ENCODE results near the gene GNA14. TPM values are rescaled to one million over a fixed set of nuclear protein-coding genes. Genes with fewer than 3 reads are reported as not detected.

The GNA14 gene
- polyA plus RNA-seq, 3 donors = 0.04 TPM; not detected in 2

DNA sequence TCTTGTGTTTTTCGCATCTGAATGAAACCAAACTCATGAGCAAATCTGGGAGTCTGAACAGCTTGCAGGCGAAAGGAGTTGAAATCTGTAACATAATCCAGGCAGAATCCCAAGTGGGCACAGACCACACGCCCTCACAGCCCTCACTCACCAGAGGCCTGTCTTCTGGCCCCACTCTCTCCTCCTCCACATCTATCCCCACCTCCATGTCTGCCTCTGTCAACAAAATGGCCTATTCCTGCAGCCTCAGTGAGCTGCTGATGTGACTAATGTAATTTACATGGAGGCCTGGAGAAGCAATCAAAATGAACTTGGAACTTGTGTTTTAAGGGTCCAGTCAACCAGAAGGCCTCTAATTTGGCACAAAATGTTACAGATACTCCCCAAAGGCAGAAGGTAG lies 136.6 kb downstream of the GNA14 start:
- Histone ChIP-seq H2AFZ (ENCODE audit: insufficient read depth, low read depth, low read length, poor library complexity, severe bottlenecking) (no peak overlapping the region), H3K4me1 (ENCODE audit: control insufficient read depth in 1 of 2, insufficient read depth in 2 of 2, low read length in 2 of 2) (no peaks in the 10 kb centered on the region), H3K9ac (ENCODE audit: insufficient read depth, low read length, poor library complexity, severe bottlenecking) (no peak overlapping the region), H3K36me3 (replicated peaks in 1 of 2; ENCODE audit: control insufficient read depth in 1 of 2, insufficient read depth in 2 of 2, low read length in 2 of 2) (no peaks in the 10 kb centered on the region), H3K79me2 (ENCODE audit: insufficient read depth, low read length) (no peaks in the 10 kb centered on the region), H3K9me3 (replicated peaks in 1 of 2; ENCODE audit: control insufficient read depth in 1 of 2, insufficient read depth in 1 of 2, low read length in 2 of 2) (no peaks in the 10 kb centered on the region), H3K4me2 (replicated peaks; ENCODE audit: extremely low read depth, low read length, poor library complexity, severe bottlenecking) (no peak overlapping the region), H3K27ac (ENCODE audit: low read depth in 1 of 2, low read length in 2 of 2) (no peak overlapping the region), H3K4me3 (replicated peaks in 1 of 3; ENCODE audit: low read depth in 2 of 3, low read length in 3 of 3) (no peak overlapping the region), H4K20me1 (ENCODE audit: insufficient read depth, low read length) (no peaks in the 10 kb centered on the region), H3K27me3 (ENCODE audit: control insufficient read depth in 2 of 2, insufficient read depth in 2 of 2, low read length in 2 of 2) (no peaks in the 10 kb centered on the region)
- intact Hi-C loops (cut with micrococcal nuclease) = no loop called here
- peaks cover 2 to 6% (median 3%) of the 10 kb centered on the region in 3 donors for H3K27me3 Mint-ChIP-seq (ENCODE audit: low read depth in 3 of 3)
- no peak overlapping the region for H3K4me3 Mint-ChIP-seq
- WGBS (ENCODE audit: insufficient coverage) = 100% methylated on average over 2 of the region's 3 CpGs
- no peaks in the 10 kb centered on the region for H3K36me3 Mint-ChIP-seq
- H3K4me1 Mint-ChIP-seq = peaks cover 12% of the 10 kb centered on the region
- H3K27ac Mint-ChIP-seq = no peak overlapping the region
- no peak for DNase-seq
- TF ChIP-seq, protein P1, sequence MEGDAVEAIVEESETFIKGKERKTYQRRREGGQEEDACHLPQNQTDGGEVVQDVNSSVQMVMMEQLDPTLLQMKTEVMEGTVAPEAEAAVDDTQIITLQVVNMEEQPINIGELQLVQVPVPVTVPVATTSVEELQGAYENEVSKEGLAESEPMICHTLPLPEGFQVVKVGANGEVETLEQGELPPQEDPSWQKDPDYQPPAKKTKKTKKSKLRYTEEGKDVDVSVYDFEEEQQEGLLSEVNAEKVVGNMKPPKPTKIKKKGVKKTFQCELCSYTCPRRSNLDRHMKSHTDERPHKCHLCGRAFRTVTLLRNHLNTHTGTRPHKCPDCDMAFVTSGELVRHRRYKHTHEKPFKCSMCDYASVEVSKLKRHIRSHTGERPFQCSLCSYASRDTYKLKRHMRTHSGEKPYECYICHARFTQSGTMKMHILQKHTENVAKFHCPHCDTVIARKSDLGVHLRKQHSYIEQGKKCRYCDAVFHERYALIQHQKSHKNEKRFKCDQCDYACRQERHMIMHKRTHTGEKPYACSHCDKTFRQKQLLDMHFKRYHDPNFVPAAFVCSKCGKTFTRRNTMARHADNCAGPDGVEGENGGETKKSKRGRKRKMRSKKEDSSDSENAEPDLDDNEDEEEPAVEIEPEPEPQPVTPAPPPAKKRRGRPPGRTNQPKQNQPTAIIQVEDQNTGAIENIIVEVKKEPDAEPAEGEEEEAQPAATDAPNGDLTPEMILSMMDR (IDR thresholded peaks at IDR 0.05) = no peak
- peaks cover 0 to 1% (median 0%) of the 10 kb centered on the region in 7 donors for H3K9me3 Mint-ChIP-seq

DNA sequence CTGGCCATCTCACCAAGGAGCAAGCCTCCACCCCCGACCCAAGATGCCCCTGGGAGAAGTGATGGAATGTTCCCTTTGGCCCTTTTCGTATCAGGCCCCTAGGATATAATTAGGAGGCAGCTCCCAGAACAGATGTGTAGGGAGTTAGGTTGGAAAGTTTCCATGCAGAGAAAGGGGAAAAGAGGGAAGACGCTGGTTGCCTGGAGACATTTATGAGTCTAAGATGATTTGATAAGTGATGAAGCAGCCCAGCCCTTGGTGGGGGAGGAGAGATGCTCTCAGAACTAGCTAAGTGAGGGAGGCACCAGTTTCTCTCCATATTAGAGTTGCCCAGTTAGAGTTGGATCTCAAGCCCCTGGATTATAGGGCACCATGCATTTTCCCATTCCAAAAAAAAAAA lies 137.5 kb downstream of the GNA14 start:
- H3K4me3 Mint-ChIP-seq = no peak overlapping the region

More for the DNA sequence above, 137.5 kb downstream of the GNA14 start:
- DNase-seq = no peak
- Histone ChIP-seq H3K27me3 (ENCODE audit: control insufficient read depth in 2 of 2, insufficient read depth in 2 of 2, low read length in 2 of 2) (no peaks in the 10 kb centered on the region), H3K79me2 (ENCODE audit: insufficient read depth, low read length) (no peaks in the 10 kb centered on the region), H2AFZ (ENCODE audit: insufficient read depth, low read depth, low read length, poor library complexity, severe bottlenecking) (no peak overlapping the region), H3K4me2 (replicated peaks; ENCODE audit: extremely low read depth, low read length, poor library complexity, severe bottlenecking) (no peak overlapping the region), H3K4me1 (ENCODE audit: control insufficient read depth in 1 of 2, insufficient read depth in 2 of 2, low read length in 2 of 2) (no peaks in the 10 kb centered on the region), H3K9me3 (replicated peaks in 1 of 2; ENCODE audit: control insufficient read depth in 1 of 2, insufficient read depth in 1 of 2, low read length in 2 of 2) (no peaks in the 10 kb centered on the region), H4K20me1 (ENCODE audit: insufficient read depth, low read length) (no peaks in the 10 kb centered on the region), H3K27ac (ENCODE audit: low read depth in 1 of 2, low read length in 2 of 2) (no peak overlapping the region), H3K36me3 (replicated peaks in 1 of 2; ENCODE audit: control insufficient read depth in 1 of 2, insufficient read depth in 2 of 2, low read length in 2 of 2) (no peaks in the 10 kb centered on the region), H3K4me3 (replicated peaks in 1 of 3; ENCODE audit: low read depth in 2 of 3, low read length in 3 of 3) (no peak overlapping the region), H3K9ac (ENCODE audit: insufficient read depth, low read length, poor library complexity, severe bottlenecking) (no peak overlapping the region)
- WGBS (ENCODE audit: insufficient coverage) = 94% methylated on average over 2 of the region's 3 CpGs
- intact Hi-C loops (cut with micrococcal nuclease) = no loop called here
- peaks cover 0 to 1% (median 0%) of the 10 kb centered on the region in 7 donors for H3K9me3 Mint-ChIP-seq
- H3K4me1 Mint-ChIP-seq = peaks cover 10% of the 10 kb centered on the region
- no peak overlapping the region for H3K27ac Mint-ChIP-seq
- TF ChIP-seq, protein P1 (IDR thresholded peaks at IDR 0.05) = no peak
- H3K36me3 Mint-ChIP-seq = no peaks in the 10 kb centered on the region
- peaks cover 2 to 6% (median 3%) of the 10 kb centered on the region in 3 donors for H3K27me3 Mint-ChIP-seq (ENCODE audit: low read depth in 3 of 3)
